HepG2 (cell line): Measurements from ENCODE around the gene PCA3.

Source experiments
- HIVEP1 ChIP-seq: sonication (generic); formaldehyde crosslinking; IDR thresholded peaks from 2 replicates; pipeline ENCODE4 v1.4.0; 2020; ENCODE audit warnings: mild to moderate bottlenecking, missing genetic modification reagents
- MXI1 ChIP-seq: IDR thresholded peaks from 3 replicates; pipeline ENCODE4 v1.6.1; 2012; ENCODE audit warnings: low read depth, low read length, inconsistent platforms, borderline replicate concordance
- RFXANK ChIP-seq: IDR thresholded peaks from 2 replicates; pipeline ENCODE4 v1.6.1; 2016
- TF ChIP-seq, protein P1 (sequence below): sonication (generic); formaldehyde crosslinking; IDR thresholded peaks from 2 replicates; pipeline ENCODE4 v1.4.0; 2020; ENCODE audit warnings: missing genetic modification reagents
- TF ChIP-seq, protein P2 (sequence below): sonication (generic); formaldehyde crosslinking; IDR thresholded peaks from 2 replicates; pipeline ENCODE4 v1.4.0; 2020; ENCODE audit warnings: mild to moderate bottlenecking, missing genetic modification reagents, borderline replicate concordance

- TF ChIP-seq, protein P1, sequence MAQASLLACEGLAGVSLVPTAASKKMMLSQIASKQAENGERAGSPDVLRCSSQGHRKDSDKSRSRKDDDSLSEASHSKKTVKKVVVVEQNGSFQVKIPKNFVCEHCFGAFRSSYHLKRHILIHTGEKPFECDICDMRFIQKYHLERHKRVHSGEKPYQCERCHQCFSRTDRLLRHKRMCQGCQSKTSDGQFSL (CRISPR knock-in tag): no peak
- TF ChIP-seq MXI1: no peak
- TF ChIP-seq, protein P2, sequence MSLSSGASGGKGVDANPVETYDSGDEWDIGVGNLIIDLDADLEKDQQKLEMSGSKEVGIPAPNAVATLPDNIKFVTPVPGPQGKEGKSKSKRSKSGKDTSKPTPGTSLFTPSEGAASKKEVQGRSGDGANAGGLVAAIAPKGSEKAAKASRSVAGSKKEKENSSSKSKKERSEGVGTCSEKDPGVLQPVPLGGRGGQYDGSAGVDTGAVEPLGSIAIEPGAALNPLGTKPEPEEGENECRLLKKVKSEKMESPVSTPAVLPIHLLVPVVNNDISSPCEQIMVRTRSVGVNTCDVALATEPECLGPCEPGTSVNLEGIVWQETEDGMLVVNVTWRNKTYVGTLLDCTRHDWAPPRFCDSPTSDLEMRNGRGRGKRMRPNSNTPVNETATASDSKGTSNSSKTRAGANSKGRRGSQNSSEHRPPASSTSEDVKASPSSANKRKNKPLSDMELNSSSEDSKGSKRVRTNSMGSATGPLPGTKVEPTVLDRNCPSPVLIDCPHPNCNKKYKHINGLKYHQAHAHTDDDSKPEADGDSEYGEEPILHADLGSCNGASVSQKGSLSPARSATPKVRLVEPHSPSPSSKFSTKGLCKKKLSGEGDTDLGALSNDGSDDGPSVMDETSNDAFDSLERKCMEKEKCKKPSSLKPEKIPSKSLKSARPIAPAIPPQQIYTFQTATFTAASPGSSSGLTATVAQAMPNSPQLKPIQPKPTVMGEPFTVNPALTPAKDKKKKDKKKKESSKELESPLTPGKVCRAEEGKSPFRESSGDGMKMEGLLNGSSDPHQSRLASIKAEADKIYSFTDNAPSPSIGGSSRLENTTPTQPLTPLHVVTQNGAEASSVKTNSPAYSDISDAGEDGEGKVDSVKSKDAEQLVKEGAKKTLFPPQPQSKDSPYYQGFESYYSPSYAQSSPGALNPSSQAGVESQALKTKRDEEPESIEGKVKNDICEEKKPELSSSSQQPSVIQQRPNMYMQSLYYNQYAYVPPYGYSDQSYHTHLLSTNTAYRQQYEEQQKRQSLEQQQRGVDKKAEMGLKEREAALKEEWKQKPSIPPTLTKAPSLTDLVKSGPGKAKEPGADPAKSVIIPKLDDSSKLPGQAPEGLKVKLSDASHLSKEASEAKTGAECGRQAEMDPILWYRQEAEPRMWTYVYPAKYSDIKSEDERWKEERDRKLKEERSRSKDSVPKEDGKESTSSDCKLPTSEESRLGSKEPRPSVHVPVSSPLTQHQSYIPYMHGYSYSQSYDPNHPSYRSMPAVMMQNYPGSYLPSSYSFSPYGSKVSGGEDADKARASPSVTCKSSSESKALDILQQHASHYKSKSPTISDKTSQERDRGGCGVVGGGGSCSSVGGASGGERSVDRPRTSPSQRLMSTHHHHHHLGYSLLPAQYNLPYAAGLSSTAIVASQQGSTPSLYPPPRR (CRISPR knock-in tag): no peak
- no peak for TF ChIP-seq HIVEP1 (CRISPR knock-in tag)
- TF ChIP-seq RFXANK: no peak
Observed at GRCh38 chr9:76732341-76732958, 31.8 kb upstream of the PCA3 start.
